Lower leg skin (tissue), 3 donors: ENCODE data around the gene CELF5.

Source experiments
- POLR2A ChIP-seq, 2 donors: fragments of 450-650 bp; IDR thresholded peaks; one replicate each; pipeline ENCODE4 v1.6.1; 2016 to 2017; ENCODE audit warnings: antibody characterized with exemption in 2 of 2, mild to moderate bottlenecking in 1 of 2, moderate library complexity in 1 of 2
- TF ChIP-seq, protein P1 (sequence below), 3 donors: fragments of 450-650 bp; IDR thresholded peaks; one replicate each; pipeline ENCODE4 v1.5.1; 2016; ENCODE audit warnings: antibody characterized with exemption in 3 of 3, mild to moderate bottlenecking in 3 of 3, moderate library complexity in 2 of 3

GRCh38 chr19:3192228-3192635, 32.2 kb upstream of the CELF5 start:
- TF ChIP-seq, protein P1, sequence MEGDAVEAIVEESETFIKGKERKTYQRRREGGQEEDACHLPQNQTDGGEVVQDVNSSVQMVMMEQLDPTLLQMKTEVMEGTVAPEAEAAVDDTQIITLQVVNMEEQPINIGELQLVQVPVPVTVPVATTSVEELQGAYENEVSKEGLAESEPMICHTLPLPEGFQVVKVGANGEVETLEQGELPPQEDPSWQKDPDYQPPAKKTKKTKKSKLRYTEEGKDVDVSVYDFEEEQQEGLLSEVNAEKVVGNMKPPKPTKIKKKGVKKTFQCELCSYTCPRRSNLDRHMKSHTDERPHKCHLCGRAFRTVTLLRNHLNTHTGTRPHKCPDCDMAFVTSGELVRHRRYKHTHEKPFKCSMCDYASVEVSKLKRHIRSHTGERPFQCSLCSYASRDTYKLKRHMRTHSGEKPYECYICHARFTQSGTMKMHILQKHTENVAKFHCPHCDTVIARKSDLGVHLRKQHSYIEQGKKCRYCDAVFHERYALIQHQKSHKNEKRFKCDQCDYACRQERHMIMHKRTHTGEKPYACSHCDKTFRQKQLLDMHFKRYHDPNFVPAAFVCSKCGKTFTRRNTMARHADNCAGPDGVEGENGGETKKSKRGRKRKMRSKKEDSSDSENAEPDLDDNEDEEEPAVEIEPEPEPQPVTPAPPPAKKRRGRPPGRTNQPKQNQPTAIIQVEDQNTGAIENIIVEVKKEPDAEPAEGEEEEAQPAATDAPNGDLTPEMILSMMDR (IDR thresholded peaks at IDR 0.05) = no peak
- TF ChIP-seq POLR2A (IDR thresholded peaks at IDR 0.05) = no peak
